GM12801 (cell line): Measurements from ENCODE around the gene ZDHHC3.

Experiments
- CTCF ChIP-seq: IDR thresholded peaks from one replicate; pipeline ENCODE4 v1.5.1; 2011; ENCODE audit warnings: control low read depth; ENCODE audit not compliant: insufficient read length; ENCODE audit errors: extremely low read depth

Gene ZDHHC3

GRCh38 chr3:44890852-44891251 is 85.1 kb downstream of the ZDHHC3 start:
- no peak for TF ChIP-seq CTCF

- no peak for TF ChIP-seq CTCF
Observed at GRCh38 chr3:44890258-44890657, 85.7 kb downstream of the ZDHHC3 start.

- no peak for TF ChIP-seq CTCF
Observed at GRCh38 chr3:44887101-44887500, 88.9 kb downstream of the ZDHHC3 start.

- no peak for TF ChIP-seq CTCF
Observed at GRCh38 chr3:44886561-44886960, 89.4 kb downstream of the ZDHHC3 start.

GRCh38 chr3:44885618-44886017 is 90.4 kb downstream of the ZDHHC3 start:
- TF ChIP-seq CTCF: no peak

- no peak for TF ChIP-seq CTCF
Observed at GRCh38 chr3:44883999-44884431, 92.0 kb downstream of the ZDHHC3 start.

GRCh38 chr3:44883213-44883955 is 92.6 kb downstream of the ZDHHC3 start:
- TF ChIP-seq CTCF: no peak
